ENCODE measurements around the gene POMT2.

Gene POMT2

GRCh38 chr14:77353469-77354141 lies 32.9 kb upstream of the POMT2 start:
- Histone ChIP-seq H3K79me1 (ENCODE audit: low read length) (no peaks in the 10 kb centered on the region), H4K5ac (ENCODE audit: low read length) (no peak overlapping the region), H3K4ac (ENCODE audit: low read depth, low read length) (no peak overlapping the region), H2BK120ac (ENCODE audit: low read depth, low read length) (no peak overlapping the region), H3K27ac (ENCODE audit: low read depth, low read length) (no peak overlapping the region), H3K23ac (ENCODE audit: low read length) (no peak overlapping the region), H3K4me1 (ENCODE audit: control insufficient read depth, low read depth, low read length) (no peaks in the 10 kb centered on the region), H4K8ac (ENCODE audit: low read depth, low read length) (no peak overlapping the region), H2BK15ac (replicated peaks; ENCODE audit: low read depth) (no peak overlapping the region), H3K18ac (ENCODE audit: low read length) (no peak overlapping the region), H3K4me3 (ENCODE audit: low read length) (no peak overlapping the region), H3K27me3 (ENCODE audit: insufficient read depth, low read length, poor library complexity) (no peaks in the 10 kb centered on the region), H3K79me2 (ENCODE audit: control insufficient read depth, insufficient read depth, low read length) (no peaks in the 10 kb centered on the region), H3K4me2 (ENCODE audit: low read length) (no peak overlapping the region), H3K9ac (ENCODE audit: low read length) (no peak overlapping the region), H2AK5ac (ENCODE audit: low read length) (no peak overlapping the region), H2BK5ac (ENCODE audit: low read length) (no peak overlapping the region), H3K56ac (ENCODE audit: low read length) (no peak overlapping the region), H3K36me3 (ENCODE audit: control insufficient read depth, insufficient read depth, low read length) (no peaks in the 10 kb centered on the region)
- no peak for DNase-seq
- no CpG with 5 or more reads among the region's 5 CpGs for WGBS (ENCODE audit: extremely low coverage, insufficient coverage, low lambda C conversion rate)

- Histone ChIP-seq H2BK15ac (replicated peaks; ENCODE audit: low read depth) (no peak overlapping the region), H4K5ac (ENCODE audit: low read length) (no peak overlapping the region), H3K56ac (ENCODE audit: low read length) (no peak overlapping the region), H2AK5ac (ENCODE audit: low read length) (no peak overlapping the region), H3K18ac (ENCODE audit: low read length) (no peak overlapping the region), H3K23ac (ENCODE audit: low read length) (no peak overlapping the region), H3K36me3 (ENCODE audit: control insufficient read depth, insufficient read depth, low read length) (no peaks in the 10 kb centered on the region), H3K79me1 (ENCODE audit: low read length) (no peaks in the 10 kb centered on the region), H3K4ac (ENCODE audit: low read depth, low read length) (no peak overlapping the region), H3K4me1 (ENCODE audit: control insufficient read depth, low read depth, low read length) (peaks cover 5% of the 10 kb centered on the region), H3K9ac (ENCODE audit: low read length) (no peak overlapping the region), H2BK5ac (ENCODE audit: low read length) (no peak overlapping the region), H3K27ac (ENCODE audit: low read depth, low read length) (no peak overlapping the region), H3K4me3 (ENCODE audit: low read length) (no peak overlapping the region), H2BK120ac (ENCODE audit: low read depth, low read length) (no peak overlapping the region), H4K8ac (ENCODE audit: low read depth, low read length) (no peak overlapping the region), H3K4me2 (ENCODE audit: low read length) (no peak overlapping the region), H3K27me3 (ENCODE audit: insufficient read depth, low read length, poor library complexity) (no peaks in the 10 kb centered on the region), H3K79me2 (ENCODE audit: control insufficient read depth, insufficient read depth, low read length) (no peaks in the 10 kb centered on the region)
- DNase-seq = no peak
- whole genome bisulfite sequencing (ENCODE audit: extremely low coverage, insufficient coverage, low lambda C conversion rate) = no CpG with 5 or more reads among the region's 3 CpGs
These were observed 27.1 kb upstream of the POMT2 start for GRCh38 chr14:77347751-77348150.

DNA sequence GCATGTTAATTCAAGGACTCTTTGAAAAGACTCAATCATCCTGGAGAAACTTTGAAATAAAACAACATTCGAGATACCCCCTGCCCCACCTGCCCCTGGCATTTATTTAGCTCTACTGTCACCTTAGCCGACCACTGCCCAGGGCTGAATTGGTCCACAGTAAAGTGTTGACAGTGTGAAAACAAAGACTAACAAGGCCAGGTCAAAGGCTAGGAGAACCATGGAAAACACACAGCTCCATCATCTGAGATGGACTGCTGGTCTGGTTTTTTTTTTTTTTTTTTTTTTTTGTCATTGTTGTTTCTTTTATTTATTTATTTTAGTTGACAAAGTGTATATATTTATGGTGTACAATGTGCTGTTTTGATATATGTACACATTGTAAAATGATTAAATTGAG lies 25.8 kb upstream of the POMT2 start:
- no peak overlapping the region for H3K18ac ChIP-seq (ENCODE audit: low read length)
- no peak overlapping the region for H3K4me2 ChIP-seq (ENCODE audit: low read length)
- peaks cover 5% of the 10 kb centered on the region for H3K4me1 ChIP-seq (ENCODE audit: control insufficient read depth, low read depth, low read length)
- no peak overlapping the region for H4K5ac ChIP-seq (ENCODE audit: low read length)
- H3K4me3 ChIP-seq (ENCODE audit: low read length) = no peak overlapping the region
- no peaks in the 10 kb centered on the region for H3K27me3 ChIP-seq (ENCODE audit: insufficient read depth, low read length, poor library complexity)
- H3K23ac ChIP-seq (ENCODE audit: low read length) = no peak overlapping the region
- H2BK120ac ChIP-seq (ENCODE audit: low read depth, low read length) = no peak overlapping the region
- no peak overlapping the region for H3K9ac ChIP-seq (ENCODE audit: low read length)
- H3K79me1 ChIP-seq (ENCODE audit: low read length) = no peaks in the 10 kb centered on the region
- H2BK5ac ChIP-seq (ENCODE audit: low read length) = no peak overlapping the region
- no peaks in the 10 kb centered on the region for H3K79me2 ChIP-seq (ENCODE audit: control insufficient read depth, insufficient read depth, low read length)
- H3K27ac ChIP-seq (ENCODE audit: low read depth, low read length) = no peak overlapping the region
- H2AK5ac ChIP-seq (ENCODE audit: low read length) = no peak overlapping the region
- H2BK15ac ChIP-seq (replicated peaks; ENCODE audit: low read depth) = no peak overlapping the region
- WGBS (ENCODE audit: extremely low coverage, insufficient coverage, low lambda C conversion rate) = no CpG with 5 or more reads among the region's 2 CpGs
- DNase-seq = no peak
- H3K36me3 ChIP-seq (ENCODE audit: control insufficient read depth, insufficient read depth, low read length) = no peaks in the 10 kb centered on the region
- H3K56ac ChIP-seq (ENCODE audit: low read length) = no peak overlapping the region
- H3K4ac ChIP-seq (ENCODE audit: low read depth, low read length) = no peak overlapping the region
- no peak overlapping the region for H4K8ac ChIP-seq (ENCODE audit: low read depth, low read length)

DNA sequence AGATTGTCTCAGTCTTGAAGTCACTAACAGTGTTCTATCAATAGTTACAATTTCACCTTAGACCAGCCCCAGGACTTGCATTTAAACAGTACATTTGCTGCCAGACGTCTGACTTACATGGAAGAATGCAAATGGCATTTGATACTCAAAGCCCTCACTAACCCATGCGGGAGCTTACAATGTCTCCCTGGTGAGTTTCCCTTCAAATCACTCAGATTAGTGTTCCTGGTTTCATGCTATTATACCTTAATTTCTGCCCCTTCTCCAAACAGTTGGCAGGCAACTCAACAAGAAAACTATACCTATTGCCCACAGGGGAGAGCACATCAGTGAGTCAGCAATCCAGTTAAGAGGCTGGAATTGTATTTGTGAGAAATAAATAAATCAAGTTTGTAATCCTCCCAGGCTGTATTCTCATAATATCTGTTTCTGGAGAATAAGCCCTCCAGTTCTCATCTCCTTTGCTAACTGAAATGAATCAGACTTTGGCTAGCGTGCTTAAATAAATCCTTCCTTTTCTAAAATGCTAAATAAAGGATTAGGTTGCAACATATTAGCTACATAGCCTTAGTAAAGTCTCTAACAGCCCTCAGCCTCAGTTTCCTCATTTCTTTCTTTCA lies 23.8 kb upstream of the POMT2 start:
- no CpG with 5 or more reads among the region's 3 CpGs for WGBS (ENCODE audit: extremely low coverage, insufficient coverage, low lambda C conversion rate)

DNA sequence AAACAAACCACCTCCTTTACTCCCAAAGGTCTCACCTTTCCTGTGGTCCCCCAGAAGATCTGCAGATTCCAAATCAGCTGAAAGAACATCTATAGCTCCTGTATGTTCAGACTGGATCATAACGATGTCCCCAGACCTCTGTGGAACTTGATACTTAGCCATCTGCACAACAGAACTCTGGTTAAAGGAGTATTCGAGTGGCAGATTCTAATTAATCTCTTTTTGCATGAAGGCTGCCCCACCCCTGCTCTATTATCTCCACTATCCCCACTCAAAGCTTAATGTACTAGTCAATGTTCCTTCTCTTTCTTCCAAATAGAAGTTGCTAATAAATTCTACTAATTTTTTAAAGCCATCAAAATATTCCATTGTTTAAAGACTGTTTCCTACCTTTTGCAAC lies 23.0 kb upstream of the POMT2 start:
- H3K36me3 ChIP-seq (ENCODE audit: control insufficient read depth, insufficient read depth, low read length) = no peaks in the 10 kb centered on the region
- H3K9ac ChIP-seq (ENCODE audit: low read length) = no peak overlapping the region
- no peak overlapping the region for H3K56ac ChIP-seq (ENCODE audit: low read length)
- no peak overlapping the region for H3K4me2 ChIP-seq (ENCODE audit: low read length)
- no peak overlapping the region for H3K23ac ChIP-seq (ENCODE audit: low read length)
- no peak overlapping the region for H2BK5ac ChIP-seq (ENCODE audit: low read length)
- no peak overlapping the region for H2BK120ac ChIP-seq (ENCODE audit: low read depth, low read length)
- H3K79me2 ChIP-seq (ENCODE audit: control insufficient read depth, insufficient read depth, low read length) = no peaks in the 10 kb centered on the region
- DNase-seq = no peak
- no peak overlapping the region for H4K5ac ChIP-seq (ENCODE audit: low read length)
- no peak overlapping the region for H3K18ac ChIP-seq (ENCODE audit: low read length)
- no peak overlapping the region for H2AK5ac ChIP-seq (ENCODE audit: low read length)
- H3K4me1 ChIP-seq (ENCODE audit: control insufficient read depth, low read depth, low read length) = peaks cover 5% of the 10 kb centered on the region
- H3K79me1 ChIP-seq (ENCODE audit: low read length) = no peaks in the 10 kb centered on the region
- H3K27ac ChIP-seq (ENCODE audit: low read depth, low read length) = no peak overlapping the region
- H3K4ac ChIP-seq (ENCODE audit: low read depth, low read length) = no peak overlapping the region
- H4K8ac ChIP-seq (ENCODE audit: low read depth, low read length) = no peak overlapping the region
- no CpG with 5 or more reads among the region's 2 CpGs for WGBS (ENCODE audit: extremely low coverage, insufficient coverage, low lambda C conversion rate)
- no peak overlapping the region for H2BK15ac ChIP-seq (replicated peaks; ENCODE audit: low read depth)
- no peak overlapping the region for H3K4me3 ChIP-seq (ENCODE audit: low read length)
- H3K27me3 ChIP-seq (ENCODE audit: insufficient read depth, low read length, poor library complexity) = no peaks in the 10 kb centered on the region

More for the DNA sequence above, 23.8 kb upstream of the POMT2 start:
- Histone ChIP-seq H4K8ac (ENCODE audit: low read depth, low read length) (no peak overlapping the region), H3K23ac (ENCODE audit: low read length) (no peak overlapping the region), H2BK5ac (ENCODE audit: low read length) (no peak overlapping the region), H2BK120ac (ENCODE audit: low read depth, low read length) (no peak overlapping the region), H3K36me3 (ENCODE audit: control insufficient read depth, insufficient read depth, low read length) (no peaks in the 10 kb centered on the region), H2AK5ac (ENCODE audit: low read length) (no peak overlapping the region), H3K79me2 (ENCODE audit: control insufficient read depth, insufficient read depth, low read length) (no peaks in the 10 kb centered on the region), H3K18ac (ENCODE audit: low read length) (no peak overlapping the region), H4K5ac (ENCODE audit: low read length) (no peak overlapping the region), H3K27ac (ENCODE audit: low read depth, low read length) (no peak overlapping the region), H3K27me3 (ENCODE audit: insufficient read depth, low read length, poor library complexity) (no peaks in the 10 kb centered on the region), H3K56ac (ENCODE audit: low read length) (no peak overlapping the region), H3K4me1 (ENCODE audit: control insufficient read depth, low read depth, low read length) (peaks cover 5% of the 10 kb centered on the region), H2BK15ac (replicated peaks; ENCODE audit: low read depth) (no peak overlapping the region), H3K4me3 (ENCODE audit: low read length) (no peak overlapping the region), H3K4me2 (ENCODE audit: low read length) (no peak overlapping the region), H3K79me1 (ENCODE audit: low read length) (no peaks in the 10 kb centered on the region), H3K4ac (ENCODE audit: low read depth, low read length) (no peak overlapping the region), H3K9ac (ENCODE audit: low read length) (no peak overlapping the region)
- no peak for DNase-seq
